NCI-H2081 treated with DMSO at 0.1 percent for 48 hours (cell line): ENCODE results near the gene NT5C1A.

Source experiments
- DNase-seq: peaks from one replicate; lab custom pipeline; 2025; lab: John Stamatoyannopoulos, UW

The NT5C1A gene

DNA sequence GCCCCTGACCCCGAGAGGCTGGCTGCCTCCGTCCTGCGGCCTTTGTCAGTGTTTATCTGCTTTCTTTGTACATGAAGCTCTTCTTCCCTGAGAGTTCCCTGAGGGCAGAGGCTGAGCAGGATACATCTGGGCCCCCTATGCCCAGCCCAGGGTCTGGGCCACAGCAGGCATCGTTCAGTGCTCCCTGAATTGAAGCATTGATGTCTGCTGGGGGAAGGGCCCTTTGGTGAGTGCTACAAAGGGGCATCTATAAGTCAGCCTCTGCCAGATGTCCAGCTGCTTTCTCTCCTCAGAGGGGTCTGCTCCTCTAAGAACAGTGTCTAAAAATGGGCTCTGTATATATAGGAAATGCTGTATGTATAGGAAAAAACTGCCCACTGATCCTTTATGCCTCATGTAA lies 34.5 kb downstream of the NT5C1A start:
- no peak for DNase-seq

DNA sequence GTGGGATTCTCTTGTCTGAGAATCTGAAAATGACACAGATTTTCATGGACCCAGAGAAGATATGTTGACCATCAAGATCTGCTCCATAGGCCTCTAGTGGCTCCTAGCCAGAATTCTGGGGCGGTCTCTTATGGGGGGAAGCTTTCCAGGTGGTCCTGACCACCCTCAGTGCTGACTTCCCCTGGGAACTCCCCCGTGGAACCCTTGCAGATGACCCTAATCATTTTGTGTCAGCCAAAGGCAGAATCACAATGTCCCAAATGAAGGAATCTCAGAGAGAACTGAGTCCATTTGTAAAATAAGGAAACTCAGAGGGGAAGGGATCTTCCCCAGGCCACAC lies 36.1 kb downstream of the NT5C1A start:
- DNase-seq, result no peak

DNA sequence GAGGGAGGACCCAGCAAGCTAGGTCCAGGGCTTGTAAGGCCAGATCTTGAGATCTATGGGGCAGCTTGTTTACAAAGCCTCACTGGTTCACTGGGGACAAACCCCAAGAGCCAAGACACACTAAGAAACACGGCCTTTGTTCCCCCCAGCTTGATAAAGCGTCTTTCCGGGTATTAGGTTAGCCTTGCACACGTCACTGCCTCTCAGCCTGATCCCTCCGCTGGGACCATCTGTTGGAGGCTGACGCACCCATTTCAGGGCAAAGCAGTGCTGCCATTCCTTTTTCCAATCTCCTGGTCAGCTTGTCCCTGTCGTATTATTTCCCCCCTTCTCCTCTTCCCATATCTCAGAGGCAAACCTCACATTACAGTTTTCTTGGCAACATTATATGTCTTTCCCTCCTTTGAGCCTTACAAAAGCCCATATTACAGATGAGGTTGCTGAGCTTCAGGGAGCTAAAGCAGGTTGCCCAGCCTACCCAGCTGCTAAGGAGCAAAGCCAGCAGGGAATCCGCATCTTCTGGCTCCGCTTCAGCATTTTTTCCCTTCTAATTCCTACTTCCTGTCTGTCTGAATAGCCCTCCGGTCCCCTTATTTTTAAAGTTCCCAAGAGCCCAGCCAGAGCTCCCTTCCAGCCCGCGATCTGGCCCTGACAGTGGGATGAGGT lies 36.6 kb downstream of the NT5C1A start:
- DNase-seq, result no peak

DNA sequence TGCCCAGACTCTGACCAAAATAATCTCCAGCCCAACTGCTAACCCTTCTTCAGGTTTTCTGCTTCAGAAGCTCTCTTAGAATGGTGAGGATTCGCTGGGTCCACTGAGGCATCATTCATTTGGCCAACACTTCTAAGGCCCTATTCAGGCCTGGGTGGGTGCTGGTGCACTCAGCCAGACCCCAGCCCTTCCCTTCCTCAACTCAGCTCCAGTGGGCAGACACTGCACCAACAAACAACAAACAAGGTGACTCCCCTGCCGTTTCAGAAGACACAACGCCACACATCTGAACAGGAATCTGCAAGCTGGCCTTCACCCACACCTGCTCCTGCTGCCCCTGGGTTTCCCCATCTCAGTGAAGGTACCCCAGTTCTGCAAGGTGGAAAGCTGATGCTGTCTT lies 38.5 kb downstream of the NT5C1A start:
- no peak for DNase-seq

DNA sequence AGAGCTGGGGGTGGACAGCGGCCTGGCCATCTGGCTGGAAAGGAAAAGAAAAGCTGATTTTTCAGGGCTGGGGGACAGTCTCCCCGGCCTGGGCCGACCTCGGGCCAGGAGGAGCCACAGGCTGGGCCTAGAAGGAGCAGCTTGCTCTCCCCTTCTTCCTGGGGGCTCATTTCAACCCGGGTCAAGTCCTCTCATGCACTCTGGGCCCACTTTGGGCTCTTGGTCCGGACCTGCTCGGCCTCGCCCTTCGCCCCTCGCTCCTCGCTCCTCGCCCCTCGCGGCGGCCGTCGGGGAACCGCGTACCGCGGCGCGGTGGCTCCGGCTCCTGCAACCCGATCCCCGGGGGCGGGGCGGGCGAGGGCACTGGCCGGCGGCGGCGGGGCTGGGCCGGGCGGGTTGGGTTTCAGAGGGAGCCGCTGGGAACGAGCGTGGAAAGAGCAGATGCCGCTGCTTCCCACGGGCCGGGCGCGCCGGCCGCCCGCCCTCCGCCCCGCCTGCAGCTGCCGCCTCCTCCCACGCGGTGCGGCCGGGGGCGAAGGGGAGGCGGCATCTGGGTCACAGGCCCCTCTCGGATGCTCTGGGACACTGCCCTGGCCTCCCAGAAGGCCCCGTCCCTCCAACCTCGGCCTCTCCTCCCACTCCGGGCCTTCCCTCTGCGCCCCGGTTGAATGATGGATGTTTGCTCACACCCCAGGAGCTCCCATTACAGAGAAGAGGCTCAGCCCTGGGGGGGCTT lies 39.1 kb downstream of the NT5C1A start:
- no peak for DNase-seq

DNA sequence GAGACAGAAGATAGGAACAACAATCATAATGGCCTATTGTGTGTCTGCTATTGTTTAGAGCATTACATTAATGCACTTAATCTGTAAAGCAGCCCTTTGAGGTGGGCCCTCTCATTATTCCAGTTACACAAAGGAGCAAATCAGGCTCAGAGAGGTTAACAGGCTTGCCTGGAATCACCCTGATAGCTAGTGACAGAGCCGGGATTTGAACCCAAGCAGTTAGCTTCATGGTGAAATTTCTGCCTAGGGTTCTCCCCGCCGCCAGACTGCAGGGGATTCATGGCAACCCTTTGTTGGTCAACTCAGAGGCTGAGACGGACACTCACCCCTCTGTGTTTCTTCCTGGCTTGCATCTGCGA lies 39.6 kb downstream of the NT5C1A start:
- no peak for DNase-seq

DNA sequence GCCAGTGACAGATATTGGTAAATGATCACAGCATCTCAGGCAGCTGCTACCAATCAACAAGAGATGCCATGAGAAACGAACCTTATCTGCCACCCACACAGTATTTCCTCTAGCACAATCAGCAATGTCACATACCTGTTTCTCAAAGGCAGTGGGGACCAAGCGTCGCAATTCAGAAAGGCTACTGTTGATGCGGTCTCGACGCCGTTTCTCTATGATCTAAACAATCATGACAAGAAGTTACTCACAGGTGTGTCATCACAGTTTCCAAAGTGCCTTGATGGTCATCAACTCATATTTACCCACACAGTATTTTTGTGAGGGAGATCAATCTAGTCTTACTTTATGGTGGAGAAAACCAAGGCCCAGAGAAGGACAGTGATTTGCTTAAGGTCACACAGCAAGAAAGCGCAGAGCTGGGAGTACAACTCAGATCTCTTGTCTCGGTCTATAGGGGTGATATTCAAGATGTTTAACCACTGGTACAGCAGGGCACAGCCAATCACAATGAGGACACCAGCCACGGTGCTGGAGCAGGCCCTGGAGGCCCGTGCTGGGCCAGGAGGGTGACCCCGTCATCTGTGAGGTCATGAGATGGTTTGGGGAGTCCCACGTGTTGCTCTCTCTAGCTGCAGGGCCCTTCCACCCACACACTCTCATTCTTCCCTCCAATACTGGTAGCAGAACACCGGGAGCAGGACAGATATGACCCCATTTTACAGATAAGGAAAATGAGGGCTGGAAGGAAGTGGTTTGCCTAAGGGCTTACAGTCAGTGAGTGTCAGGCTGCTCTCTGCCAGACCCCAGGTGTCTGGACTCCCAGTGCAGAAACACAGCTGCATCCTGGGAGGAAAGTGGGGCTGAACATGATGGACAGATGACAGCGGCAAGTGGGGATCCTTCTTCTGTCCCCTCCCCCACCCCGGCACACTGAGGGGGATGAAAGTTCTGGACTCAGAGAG lies 40.3 kb downstream of the NT5C1A start:
- no peak for DNase-seq

DNA sequence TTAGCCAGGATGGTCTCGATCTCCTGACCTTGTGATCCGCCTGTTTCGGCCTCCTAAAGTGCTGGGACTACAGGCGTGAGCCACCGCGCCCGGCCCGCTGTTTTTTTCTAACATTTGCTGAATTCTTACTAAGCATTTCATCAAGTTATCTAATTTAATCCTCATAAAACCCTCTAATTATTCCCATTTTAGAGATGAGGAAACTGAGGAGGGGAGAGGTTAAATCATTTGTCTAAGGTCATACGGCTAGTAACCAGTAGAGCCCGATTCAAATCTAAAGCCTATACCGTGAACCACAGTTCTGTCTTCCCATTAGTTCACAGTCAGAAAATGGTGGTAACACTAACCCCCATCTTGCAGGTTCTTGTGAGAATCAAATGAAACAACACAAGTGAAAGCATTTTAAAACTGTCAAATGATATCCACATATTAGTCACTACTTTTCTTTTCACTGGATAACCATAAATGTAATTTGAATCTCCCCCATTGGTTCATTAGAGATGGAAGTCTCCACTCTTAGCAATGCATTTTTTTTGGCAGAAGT lies 43.0 kb downstream of the NT5C1A start:
- no peak for DNase-seq

DNA sequence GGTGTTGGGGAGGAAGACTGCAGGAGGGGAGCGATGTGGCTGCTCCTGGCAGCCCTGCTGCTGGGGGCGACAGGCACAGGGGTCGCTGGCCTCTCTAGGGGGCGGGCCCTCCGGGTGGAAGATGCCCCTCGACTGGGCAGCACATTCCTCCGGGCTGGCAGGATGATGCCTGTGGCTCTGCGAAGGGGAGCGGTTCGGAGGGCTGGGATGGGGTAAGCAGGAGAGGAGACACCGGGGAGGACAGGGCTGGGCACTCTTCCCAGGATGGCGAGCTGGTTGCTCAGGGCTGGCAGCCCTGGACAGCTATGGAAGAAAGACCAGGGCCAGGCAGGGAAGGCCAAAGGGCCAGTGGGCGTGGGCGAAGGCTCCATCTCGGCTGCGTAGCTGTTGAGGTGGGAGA lies 45.3 kb downstream of the NT5C1A start:
- DNase-seq, result no peak

DNA sequence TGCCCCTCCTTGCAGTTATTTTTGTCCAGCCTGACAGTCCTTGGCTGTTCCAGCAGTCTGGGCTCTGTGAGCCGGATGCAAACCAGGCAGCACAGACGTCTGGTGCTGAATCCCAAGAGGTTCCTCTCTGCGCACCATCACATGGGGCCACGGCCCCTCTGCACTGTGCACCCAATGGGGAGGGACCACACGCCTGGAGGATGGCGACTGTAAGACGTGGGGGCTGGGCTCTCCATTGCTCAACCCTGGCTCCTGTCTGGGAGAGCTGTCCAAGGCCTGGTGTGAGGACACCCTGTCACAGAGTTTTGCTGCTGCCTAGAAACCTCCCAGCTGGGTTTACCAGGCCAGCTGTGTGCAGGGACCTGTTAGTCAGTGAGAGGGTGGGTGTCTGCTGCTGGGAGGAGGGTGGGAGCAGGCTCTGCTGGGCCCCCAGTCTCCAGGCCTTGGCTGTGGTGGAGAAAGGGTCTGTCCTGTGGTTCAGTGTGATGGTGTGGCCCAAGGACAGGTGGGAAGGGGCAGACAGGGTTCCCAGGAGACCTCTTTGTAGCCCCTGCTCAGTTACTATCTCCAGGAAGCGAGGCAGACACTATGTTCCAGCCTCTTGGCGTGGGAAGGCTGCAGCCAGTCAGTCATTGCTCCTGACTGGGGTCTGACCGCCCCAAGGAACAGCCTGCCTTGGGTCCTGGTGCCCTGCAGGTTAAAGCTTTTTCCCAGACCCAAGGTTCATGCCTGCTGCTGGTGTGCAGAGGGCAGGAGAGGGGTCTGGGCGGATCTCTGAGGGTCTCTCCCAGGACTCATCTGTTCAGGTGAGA lies 46.2 kb downstream of the NT5C1A start:
- DNase-seq, result no peak

DNA sequence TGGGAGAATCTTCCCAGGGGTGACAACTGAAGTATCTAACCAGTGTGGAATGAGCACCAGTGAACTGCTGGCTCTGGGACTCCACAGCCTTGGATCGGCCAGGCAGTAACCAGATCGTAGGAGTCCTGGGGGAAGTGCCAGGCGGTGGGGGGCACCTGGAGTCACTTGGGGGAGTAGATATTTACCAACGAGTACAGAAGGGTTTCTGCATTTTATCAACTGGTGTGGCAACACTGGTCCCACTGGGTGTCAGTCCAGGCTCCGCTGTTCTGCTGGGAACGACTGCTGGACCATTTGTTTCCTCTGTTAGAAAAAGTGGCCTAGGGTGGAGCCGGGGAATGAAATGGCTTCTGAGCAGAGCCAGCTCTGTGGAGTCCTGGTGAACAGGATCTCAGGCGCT lies 46.9 kb downstream of the NT5C1A start:
- DNase-seq, result no peak

DNA sequence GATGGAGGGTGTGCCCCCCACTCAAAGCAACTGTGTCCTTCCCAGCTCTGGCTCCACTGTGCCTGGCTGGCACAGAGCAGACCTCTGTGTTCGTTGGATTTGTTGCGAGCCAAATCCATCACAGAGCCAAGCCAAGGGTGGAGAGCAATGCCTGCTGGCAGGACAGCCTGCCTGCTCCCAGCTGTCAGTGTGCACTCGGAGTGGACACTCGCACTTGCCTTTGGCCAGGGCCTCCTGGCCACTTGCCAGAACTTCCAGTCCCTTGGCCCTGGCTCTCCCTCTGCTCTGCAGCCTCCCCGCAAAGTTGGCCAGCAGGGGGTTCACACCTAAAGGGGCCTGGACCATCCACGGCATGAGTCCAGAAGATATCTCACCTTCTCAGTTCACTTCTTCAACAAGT lies 48.9 kb downstream of the NT5C1A start:
- DNase-seq, result no peak

DNA sequence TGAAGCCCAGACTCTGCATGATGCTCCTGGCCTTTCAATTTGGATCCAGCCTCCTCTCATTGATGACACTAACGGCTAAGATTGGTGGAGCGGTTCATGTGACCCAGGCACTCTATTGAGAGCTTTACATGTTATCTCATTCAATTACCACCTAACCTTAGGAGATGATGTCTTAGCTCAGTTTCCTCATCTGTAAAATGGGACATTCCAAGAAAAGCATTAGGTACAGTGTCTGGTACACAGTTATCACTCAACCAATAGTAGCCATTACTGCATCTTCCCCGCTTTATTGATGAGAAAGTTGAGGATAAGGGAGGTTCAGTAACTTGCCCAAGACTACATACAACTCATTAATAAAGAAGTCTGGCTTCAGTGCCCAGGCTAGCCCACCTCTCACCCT lies 49.5 kb downstream of the NT5C1A start:
- no peak for DNase-seq

DNA sequence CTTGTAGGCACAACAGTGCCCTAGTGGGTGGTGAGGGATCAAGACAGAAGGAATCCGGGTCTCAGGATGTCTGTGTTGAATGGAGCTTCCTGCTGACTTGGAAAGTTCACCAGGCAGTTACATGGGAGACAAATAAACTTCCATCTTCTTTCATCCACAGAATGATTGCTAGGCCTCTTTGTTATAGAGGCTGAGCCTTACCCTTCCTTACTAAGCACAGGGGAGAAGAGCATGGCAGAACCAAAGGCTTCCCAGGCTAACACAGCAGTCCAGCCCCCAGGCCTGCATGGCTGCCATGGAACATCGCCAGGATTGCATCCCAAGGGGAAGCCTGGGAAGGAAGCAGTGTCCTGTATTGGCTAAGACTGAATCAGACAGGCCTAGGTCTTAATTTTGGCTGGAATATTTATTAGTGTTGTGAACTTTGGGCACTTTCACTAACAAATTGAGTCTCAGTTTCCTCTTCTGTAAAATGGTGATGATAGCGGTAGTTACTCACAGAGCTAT lies 51.2 kb downstream of the NT5C1A start:
- DNase-seq, result no peak

DNA sequence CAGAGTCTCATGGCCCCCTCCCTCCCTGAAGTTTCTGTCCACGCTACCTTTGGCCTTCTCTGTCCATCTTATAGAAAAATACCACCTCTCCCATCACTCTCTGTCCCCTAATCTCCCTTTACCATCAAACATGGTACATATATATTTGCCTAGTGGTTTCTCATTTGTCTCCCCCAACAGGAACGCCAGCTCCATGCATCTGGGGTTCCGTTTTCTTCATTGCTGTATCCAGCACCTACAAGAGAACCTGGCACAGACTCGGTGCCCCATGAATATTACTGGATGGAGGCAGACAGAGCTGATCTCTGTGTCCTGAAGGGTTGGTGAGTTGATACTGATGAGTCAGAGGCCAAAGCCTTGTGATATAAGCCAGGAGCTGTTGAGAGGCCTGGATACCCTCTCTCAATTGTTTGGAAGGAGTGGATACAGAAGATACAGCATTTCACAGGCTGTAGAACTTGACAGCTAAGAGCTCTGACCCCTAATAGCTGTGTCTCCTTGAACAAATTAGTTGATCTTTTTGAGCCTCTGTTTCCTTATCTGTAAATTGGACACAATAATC lies 54.3 kb downstream of the NT5C1A start:
- no peak for DNase-seq

DNA sequence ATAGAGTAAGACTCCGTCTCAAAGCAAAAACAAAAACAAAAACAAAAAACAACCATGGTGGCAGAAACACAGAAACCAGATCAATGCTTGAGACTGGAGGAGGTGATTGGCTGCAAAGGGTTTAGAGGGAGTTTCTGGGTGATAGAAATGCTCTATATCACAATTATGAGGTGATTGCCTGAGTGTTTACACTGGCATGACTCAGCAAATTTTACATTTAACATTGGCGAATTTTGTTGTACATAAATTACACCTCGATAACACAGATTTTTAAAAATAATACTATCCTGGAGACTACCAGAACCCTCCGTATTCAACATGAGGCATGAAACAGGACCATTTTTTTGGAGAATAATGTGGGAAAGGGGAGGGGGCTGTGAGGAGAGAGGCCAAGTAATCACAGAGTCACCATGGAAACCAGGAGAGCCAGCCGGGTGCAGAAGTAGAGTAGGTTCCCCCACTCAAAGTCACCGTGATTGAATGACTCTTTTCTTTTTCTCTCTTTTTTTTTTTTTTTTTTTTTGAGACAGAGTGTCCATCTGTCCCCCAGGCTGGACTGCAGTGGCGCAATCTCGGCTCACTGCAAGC lies 56.7 kb downstream of the NT5C1A start:
- no peak for DNase-seq

DNA sequence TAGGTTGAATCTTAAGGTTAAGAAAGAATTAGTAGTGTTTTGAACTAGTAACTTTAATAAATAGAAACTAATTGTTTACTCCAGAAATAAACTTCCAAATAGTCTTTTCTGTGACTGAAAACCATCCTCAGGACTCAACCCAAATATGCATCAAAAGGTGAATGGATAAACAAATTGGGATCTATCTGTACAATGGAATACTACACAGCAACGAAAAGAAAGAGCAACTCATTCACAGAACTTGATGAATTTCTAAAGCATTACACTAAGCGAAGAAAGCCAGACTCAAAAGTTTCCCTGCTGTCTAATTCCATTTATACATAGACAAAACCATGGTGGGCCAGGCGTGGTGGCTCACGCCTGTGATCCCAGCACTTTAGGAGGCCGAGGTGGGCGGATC lies 57.4 kb downstream of the NT5C1A start:
- no peak for DNase-seq

DNA sequence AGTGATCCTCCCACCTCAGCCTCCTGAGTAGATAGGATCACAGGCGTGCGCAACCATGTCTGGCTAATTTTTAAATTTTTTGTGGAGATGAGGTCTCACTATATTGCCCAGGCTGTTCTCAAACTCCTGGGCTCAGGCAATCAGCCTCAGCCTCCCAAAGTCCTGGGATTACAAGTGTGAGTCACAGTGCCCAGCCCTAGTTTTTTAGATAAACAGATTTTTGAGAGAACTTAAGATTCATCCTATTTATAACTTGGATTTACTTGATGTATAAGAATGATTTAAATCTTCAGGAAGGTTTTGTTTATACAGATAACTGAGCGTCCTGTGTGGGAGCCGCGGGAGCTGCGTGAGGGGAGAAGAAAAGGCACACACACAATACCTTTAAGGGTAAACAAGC lies 58.7 kb downstream of the NT5C1A start:
- DNase-seq, result no peak

DNA sequence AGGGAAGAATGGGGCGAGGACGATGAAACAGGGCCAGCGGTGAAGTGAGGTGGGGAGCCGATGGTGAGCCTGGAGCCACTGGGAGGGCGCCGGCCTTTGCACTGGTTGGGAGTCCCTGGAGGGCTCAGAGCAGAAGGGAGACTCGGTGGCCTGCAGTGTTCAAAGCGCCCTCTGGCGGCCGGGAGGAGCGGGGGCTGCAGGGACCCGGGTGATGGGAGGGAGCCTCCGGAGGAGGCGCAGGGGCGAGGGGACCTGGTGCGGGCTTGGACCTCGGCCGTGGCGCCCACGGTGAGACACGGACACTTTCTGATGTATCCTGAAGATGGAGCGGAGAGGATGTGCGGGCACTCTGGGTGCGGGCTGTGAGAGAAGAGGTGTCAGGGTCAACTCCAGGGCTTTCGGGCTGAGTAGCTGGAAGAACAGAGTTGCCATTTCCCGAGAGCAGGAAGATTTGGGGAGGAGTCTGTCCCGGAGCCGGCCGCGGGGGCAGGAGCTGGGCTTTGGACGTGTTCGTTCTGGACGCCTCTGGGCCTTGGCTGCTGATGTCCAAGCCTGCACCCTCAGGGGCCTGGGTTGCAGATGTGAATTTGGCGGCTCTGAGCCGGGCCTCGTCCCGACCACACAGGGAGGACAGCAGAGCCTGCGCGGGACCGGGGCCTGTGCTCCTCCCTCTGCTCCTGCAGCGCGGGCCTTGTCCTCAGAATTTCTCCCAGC lies 62.1 kb downstream of the NT5C1A start:
- no peak for DNase-seq
